Stimulated activated CD4-positive, alpha-beta T cell treated with anti-CD3 and anti-CD28 coated beads, Interleukin-4, amount 100 ng/mL, for 24 hours (primary cell): ENCODE measurements around the gene XPR1.
"Not testable (repeated sequence)": the region's sequence is repeated elsewhere in the genome, so short reads cannot be mapped to it uniquely, and the experiment has no call there.

Source experiments
- DNase-seq: peaks from one replicate; pipeline ENCODE4 v3.0.0-alpha.2; 2020

Gene XPR1

GRCh38 chr1:180849031-180849775 is 217.4 kb downstream of the XPR1 start:
- no peak for DNase-seq

GRCh38 chr1:180851995-180852887 is 220.4 kb downstream of the XPR1 start:
- DNase-seq, result no peak

DNA sequence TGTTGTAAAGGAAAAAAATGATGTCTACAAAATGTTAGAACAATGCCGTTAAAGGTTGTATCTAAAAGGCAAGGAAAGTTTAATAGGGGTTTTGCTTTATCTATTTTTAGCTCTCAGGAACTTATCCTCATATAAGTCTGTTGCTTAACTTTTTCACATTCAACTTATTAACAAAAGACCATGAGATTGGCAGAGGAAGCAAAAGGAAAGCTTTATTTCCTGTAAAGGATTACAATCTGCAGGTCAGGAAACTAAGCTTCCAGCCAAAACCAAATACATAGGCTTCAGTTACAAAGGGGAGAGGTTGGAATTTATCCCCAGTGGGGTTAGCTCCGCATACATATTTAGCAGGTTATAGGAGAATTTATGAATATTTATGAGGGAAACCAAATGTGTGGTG is 222.2 kb downstream of the XPR1 start:
- DNase-seq, result no peak

GRCh38 chr1:180854456-180854855 is 222.6 kb downstream of the XPR1 start:
- DNase-seq, result no peak

DNA sequence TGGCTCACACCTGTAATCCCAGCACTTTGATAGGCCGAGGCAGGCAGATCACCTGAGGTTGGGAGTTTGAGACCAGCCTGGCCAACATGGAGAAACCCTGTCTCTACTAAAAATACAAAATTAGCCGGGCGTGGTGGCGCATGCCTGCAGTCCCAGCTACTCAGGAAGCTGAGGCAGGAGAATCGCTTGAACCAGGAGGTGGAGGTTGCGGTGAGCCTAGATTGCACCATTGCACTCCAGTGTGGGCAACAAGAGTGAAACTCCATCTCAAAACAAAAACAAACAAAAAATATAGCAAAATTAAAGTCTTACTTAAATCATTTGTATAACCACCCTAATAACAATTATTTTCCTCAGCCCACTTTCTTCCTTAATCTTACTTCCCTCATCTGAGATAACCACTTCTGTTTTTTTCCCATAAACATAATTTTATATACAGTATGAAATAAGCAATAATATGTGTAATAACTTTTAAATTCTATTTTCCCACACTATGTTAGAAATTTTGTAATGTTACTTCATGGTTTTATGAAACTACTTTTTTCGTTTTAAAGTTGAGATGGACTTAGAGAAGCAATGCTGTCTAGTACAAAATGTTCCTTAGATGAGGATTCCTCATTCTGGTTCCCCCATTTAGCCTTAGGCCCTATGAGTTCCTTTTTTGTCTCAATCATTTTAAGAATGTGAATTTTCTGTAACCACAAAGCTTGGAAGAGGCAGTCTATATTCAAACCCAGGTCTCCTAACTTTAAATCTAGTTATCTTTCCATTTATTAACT is 226.3 kb downstream of the XPR1 start:
- DNase-seq, result not testable (repeated sequence)

DNA sequence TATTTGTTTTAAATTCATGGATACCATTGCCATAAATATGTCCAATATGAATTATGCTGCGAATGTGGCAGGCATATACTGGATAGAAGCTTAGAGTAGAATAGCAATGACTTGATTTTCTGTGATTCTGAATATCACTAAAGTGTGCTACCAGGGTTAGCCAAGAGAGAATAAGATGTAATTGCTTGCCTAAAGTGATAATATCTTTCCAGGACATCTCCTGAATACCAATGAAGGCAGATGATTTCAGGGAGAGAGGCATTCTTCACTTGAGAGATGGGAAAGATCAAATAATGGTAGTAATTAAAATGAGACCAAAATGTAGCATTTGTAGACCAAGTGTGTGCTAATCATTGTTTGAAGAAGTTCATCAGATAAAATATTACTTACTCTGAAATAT is 227.5 kb downstream of the XPR1 start:
- DNase-seq, result no peak

GRCh38 chr1:180860535-180860934 is 228.7 kb downstream of the XPR1 start:
- no peak for DNase-seq

DNA sequence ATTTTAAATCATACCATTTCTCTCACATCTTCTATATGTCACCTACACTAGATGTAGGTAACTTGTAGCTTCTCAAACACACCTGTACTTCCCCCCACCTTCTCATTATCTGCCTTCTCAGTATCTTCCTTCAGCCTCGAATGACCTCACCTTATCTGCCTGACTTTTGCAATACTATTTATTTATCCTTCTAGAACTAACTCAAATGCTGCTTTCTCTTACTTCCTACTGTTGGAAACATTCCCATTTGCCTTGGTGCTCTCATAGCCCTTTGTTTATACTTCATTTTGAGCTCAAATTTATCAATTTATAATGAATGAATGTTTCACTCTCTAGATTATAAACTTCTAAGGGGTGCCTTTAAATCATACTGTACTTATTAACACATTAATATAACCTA is 230.5 kb downstream of the XPR1 start:
- no peak for DNase-seq

DNA sequence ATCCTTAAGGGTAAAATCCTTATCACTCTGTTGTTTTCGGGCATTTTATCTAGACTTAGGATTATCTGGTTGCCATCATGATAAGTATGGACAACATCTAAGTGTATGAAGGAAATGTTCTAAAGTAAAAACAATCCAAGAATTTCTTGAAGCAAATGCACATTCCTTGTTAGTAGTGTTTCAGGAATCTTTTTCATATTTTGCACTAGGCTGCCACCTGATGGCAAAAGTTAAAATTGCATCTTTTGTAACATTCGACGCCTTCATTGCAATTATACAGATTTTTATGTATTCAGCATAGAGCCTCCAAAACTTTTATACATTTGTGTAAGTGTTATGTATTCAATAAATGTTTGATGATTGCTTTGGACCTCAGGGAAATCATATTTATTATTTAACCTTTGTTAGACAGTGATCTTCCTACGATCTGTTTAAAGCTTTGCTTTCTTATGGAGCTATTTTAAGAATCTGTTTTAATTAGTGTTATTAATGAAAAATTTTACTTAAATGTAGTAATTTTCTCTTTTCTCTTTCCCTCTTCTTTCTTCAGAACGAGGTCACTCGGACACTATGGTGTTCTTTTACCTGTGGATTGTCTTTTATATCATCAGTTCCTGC is 231.4 kb downstream of the XPR1 start:
- peak; percentile 28 for DNase-seq

DNA sequence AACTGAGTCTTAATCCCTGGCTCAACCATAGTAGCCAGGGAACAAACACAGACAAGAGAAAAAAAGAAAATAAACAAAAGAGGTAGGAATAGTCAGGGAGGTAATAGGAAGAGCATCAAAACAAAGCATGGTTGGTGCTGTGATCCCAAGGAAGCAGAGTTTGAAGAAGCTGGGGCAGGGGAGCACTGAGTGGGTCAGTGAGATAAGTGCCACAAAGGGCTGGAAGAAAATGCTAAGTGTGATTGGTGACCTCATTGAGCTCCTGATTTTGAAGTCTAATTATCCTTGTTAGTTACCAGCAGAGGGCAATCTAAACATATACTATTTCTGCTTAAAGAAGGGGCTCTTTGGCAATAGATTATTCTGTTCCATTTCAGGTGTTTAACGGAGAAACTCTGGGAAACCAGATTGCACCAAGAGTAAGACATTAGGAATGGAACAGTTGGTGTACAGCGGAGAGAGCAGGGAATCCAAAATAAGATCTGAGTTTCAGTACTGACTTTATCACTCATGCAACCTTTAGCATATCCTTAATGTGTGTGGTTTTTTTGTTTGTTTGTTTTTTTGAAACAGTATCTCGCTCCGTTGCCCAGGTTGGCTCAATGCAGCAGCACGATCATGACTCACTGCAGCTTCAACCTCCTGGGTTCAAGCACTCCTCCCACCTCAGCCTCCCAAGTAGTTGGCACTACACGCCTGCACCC is 250.1 kb downstream of the XPR1 start:
- DNase-seq, result no peak

- DNase-seq, result no peak
Observed at GRCh38 chr1:180884588-180885300, 252.9 kb downstream of the XPR1 start.

DNA sequence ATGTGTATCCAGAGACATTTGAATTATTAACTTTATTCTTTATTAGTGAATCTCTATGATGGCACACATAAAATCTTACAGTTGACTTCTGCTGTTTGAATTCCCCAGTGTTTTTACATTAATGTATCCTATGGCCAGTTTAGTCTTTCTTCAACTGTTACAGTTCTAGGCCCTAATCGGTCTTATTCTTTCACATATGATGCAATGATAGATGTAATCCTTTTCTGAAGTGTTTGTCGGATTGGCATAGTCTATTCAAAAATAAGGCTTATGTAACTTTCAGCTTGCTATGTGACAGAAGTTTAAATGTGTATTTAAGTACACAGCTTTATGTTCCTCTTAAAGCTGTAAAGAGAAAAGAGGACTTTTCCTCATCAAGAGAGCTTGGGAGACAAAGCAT is 254.5 kb downstream of the XPR1 start:
- no peak for DNase-seq

GRCh38 chr1:180887841-180888240 is 256.0 kb downstream of the XPR1 start:
- DNase-seq, result no peak

- no peak for DNase-seq
Observed at GRCh38 chr1:180888870-180889269, 257.0 kb downstream of the XPR1 start.

DNA sequence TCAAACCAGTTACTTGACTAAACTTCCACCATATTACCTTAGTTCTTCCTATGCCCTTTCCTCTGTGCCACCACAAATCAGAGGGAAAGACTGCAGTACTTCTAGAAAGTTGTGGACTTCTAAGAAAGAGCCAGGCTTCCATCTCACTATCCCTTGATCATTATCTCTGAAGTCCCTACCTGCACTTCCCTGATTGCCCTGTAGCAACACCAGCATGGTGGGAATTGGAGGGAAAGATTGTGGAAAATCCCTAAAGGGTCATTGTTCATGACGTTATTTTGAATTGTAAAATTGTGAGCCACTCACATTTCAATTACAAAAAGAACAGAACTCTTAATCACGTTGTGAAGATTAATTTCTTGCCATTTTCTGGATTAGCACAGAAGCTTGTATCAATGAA is 257.5 kb downstream of the XPR1 start:
- DNase-seq, result no peak

DNA sequence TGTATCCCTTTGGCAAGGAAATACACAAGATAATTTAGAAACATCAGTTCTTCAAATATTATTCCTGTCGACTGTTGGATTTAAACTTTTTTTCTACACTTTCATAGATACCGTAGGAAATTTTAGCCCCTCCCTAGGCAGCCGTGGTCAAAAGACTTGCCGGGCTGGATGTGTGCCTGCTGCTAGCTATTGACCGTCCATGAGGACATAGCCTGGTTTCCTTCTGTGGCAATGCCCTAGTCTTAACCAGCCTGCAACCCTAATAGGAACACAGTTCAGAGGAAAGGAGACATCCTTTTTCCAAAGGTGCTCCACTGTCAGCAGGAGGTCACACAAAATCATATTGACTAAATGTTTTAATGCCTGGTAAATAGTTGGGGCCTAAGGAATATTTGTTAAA is 260.4 kb downstream of the XPR1 start:
- no peak for DNase-seq

- DNase-seq, result no peak
Observed at GRCh38 chr1:180892675-180893074, 260.9 kb downstream of the XPR1 start.

DNA sequence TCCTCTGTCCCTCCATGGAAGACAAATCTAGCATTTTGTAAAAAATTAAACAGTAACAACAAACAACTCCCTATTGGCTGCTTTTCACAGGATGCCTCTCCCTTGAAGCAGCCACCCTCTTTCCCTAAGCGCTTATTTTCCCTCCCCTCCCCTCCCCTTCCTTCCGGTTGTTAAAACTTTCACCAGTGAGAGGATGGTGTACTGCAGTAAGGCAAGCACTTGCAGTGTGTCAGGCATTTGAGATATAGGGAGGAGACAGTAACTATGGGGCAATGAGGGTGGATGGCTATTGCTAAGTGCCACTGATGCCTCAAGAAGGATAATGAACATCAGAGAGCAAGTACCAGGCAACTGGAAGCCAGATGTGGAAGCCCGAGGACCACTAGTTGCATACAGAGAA is 261.8 kb downstream of the XPR1 start:
- DNase-seq, result no peak

GRCh38 chr1:180896161-180896560 is 264.3 kb downstream of the XPR1 start:
- DNase-seq, result no peak

- DNase-seq, result no peak
Observed at GRCh38 chr1:180898441-180899219, 266.8 kb downstream of the XPR1 start.

DNA sequence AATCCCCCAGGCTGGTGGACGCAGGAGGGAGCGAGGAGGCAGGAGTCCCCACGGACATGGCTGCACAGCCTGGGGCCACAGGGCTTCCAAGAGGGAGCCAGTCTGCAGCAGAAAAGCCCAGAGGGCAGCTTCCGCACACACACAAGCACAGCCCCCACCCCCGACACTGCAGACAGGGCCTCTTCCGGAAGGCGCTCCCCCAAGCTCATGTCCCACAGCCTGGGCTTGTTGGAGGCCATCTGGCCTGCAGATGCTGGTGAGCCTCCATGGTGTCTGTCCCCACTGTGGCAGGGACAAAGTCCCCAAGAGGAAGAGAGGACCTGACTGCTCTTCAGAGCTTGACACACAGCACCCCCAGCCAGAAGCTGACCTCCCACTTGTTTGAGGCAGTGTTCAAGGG is 267.4 kb downstream of the XPR1 start:
- DNase-seq, result no peak
